Stimulated activated CD4-positive, alpha-beta T cell treated with anti-CD3 and anti-CD28 coated beads, Interleukin-12 subunit alpha, Interleukin-12 subunit beta, amount 100 ng/mL, for 4 hours (primary cell): ENCODE measurements around the gene ITPK1.
A peak's percentile ranks its signal among the peaks of the same experiment; 100 is the strongest.

Source experiments
- DNase-seq: peaks from one replicate; pipeline ENCODE4 v3.0.0-alpha.2; 2020

ITPK1 gene

GRCh38 chr14:92906823-92907222 lies 208.9 kb downstream of the ITPK1 start:
- DNase-seq: no peak

DNA sequence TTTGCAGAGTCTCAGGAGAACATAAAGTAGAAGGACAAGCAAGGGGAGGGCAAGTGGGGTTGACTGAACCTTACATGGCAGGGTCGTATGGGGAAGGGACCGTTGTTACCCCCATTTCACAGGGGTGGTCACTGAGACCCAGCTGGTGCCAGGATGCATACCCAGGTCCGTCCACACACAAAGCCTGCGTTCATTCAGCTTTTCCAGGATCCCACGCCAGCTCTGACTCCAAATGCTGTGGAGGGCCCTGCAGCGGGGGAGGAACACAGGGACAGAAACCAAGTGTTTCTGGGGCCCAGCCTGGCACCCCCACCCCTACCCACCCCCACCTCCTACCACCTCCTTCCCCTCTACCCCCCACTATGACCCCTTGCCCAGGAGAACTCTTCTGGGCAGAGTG lies 209.3 kb downstream of the ITPK1 start:
- DNase-seq: no peak

- DNase-seq: no peak
Measured at GRCh38 chr14:92905667-92906066, 210.1 kb downstream of the ITPK1 start.

DNA sequence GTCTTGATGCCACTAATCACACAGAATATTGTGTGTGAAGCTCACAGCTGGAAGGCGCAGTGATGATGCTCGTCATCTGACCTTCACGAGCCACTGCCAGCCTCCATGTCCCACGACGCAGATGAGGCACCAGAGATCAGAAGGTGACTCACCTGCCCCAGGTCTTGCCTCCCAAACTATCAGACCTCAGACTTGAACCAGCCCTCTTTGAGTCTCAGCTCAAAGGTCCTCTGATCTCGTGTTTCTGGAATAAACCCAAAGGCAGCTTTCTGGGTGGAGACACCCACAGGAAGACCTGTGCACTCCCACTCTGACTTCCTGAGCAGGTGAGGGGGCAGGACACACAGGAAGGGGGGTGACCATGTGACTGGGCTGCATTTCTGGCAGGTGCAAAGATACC lies 212.4 kb downstream of the ITPK1 start:
- DNase-seq: no peak

DNA sequence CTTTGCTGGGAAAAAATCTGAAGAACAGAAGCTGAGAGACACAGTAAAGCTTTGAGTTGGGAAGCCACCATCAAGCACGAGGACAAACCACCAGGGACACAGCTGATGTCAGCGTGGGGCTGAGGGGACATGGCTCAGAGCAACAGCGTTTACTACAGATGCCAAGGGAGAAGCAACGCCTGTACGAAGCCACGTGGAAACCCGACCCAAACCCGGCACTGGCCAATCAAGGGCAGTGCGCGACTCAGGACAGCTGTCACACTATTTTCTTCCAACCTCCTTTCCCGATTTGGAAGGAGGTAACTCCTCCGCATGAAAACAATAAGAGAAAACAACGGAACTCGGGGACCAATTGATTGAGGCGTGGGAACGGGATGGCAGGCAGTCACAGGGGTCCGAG lies 213.0 kb downstream of the ITPK1 start:
- DNase-seq: no peak

DNA sequence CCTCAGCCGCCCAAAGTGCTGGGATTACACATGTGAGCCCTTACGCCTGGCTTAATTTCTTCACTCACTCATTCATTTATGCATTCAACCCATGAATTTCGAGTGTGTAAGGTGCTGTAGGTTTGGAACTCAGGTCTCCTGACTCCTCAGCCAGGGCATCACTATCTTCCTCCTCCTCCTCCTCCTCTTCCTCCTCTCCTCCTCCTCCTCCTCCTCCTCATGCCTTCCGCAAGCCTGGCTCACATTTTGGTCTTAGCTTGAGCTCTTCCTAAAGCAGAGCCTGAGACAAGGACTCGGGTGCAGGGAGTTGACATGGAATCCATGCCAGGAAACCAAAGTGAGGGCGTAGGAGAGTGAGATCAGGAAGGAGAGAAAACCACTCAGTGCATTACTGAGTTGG lies 213.5 kb downstream of the ITPK1 start:
- no peak for DNase-seq

GRCh38 chr14:92900660-92901059 lies 215.1 kb downstream of the ITPK1 start:
- no peak for DNase-seq

DNA sequence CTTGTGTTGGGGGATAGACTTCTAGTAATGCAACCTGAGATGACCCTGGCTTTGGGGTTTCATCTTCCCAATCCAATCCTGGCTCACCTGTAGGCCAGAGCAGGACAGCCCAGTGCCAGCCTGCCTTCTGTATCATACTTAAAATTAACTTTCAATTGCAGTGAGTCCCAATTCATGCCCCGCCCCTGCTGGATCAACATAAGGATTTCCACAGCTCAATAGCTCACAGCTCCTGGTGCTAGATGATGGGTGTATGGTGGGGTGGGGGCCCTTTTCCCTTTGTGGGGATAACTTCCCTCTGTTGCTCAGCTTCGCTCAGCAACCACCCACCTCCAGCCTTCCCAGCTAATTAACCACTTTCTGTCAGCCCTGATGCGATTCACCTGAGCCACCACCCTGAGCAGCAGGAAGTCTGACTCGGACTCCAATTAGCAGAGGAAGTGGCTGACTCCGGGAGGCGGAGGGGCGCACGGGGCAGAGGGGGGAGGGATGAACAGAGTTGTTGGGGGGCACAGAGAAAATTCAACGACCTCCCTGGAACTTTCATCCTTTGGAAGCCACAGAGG lies 217.1 kb downstream of the ITPK1 start:
- DNase-seq: no peak

GRCh38 chr14:92897922-92898565 lies 217.7 kb downstream of the ITPK1 start:
- DNase-seq: peak; percentile 30

- DNase-seq: no peak
Measured at GRCh38 chr14:92895352-92895878, 220.3 kb downstream of the ITPK1 start.

DNA sequence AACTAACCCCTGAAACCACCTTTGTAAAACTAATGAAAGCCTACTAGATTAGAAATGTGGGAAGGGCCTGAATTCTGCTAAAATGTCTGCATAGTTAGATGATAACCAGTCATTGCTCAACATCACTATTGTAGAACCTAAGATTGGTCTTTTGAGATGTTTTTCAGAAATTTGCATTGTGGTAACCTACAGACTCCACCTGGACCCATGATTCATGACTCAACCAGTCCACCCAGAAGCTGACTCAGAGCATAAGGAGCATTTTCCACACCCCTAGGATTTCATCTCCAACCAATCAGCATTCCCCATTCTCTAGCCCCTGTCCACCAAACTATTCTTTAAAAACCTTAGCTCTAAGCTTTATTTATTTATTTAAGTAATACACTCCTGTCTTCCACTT lies 223.1 kb downstream of the ITPK1 start:
- no peak for DNase-seq

DNA sequence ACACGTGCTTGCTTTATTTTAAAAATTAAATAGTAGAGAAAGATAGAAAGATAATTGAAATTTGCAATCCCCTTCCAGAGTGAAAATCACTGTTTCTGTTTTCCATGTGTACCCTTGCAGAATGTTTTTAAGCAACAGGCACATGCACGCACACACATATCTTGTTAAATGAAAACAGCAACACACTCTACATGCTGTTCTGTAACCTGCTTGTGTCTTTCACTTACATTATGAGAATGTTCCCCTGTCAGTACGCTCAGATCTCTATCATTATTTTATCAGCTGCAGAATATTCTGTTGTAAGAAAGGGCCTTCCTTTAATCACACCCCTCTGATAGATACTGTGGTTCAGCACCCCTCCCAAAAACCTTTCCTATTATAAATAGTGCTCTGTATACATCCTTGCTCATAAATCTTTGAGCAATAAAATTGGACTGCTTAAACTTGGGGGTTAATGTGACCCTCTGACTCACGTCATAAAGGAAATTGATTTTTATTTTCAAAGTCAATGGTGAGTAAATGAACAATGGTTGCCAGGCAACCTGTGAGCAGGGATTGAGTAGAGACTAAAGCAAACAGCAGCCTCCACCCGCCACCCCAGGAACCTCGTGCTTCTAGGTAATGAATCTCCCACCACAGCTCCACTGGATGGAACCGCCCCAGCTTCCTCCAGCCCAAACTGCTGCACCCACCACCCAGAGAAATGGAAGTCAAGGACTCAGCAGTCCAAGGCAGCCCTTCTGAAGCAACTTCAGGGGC lies 224.7 kb downstream of the ITPK1 start:
- DNase-seq: no peak

- DNase-seq: no peak
Measured at GRCh38 chr14:92888896-92889295, 226.8 kb downstream of the ITPK1 start.

GRCh38 chr14:92887157-92887556 lies 228.6 kb downstream of the ITPK1 start:
- no peak for DNase-seq
